ENCODE data around the gene GAS6.

The GAS6 gene

GRCh38 chr13:113819731-113820715 lies 43.9 kb downstream of the GAS6 start:
- no peak for DNase-seq (ENCODE audit: low read depth in 2 of 2)

GRCh38 chr13:113819341-113819730 lies 44.5 kb downstream of the GAS6 start:
- DNase-seq (ENCODE audit: low read depth in 2 of 2) = no peak

- no peak for DNase-seq (ENCODE audit: low read depth in 2 of 2)
These were observed 45.1 kb downstream of the GAS6 start for GRCh38 chr13:113818700-113819295.

GRCh38 chr13:113817860-113818691 lies 45.8 kb downstream of the GAS6 start:
- DNase-seq (ENCODE audit: low read depth in 2 of 2) = no peak

GRCh38 chr13:113816946-113817859 lies 46.7 kb downstream of the GAS6 start:
- peak; percentile 75 for DNase-seq (ENCODE audit: low read depth in 2 of 2)

- DNase-seq (ENCODE audit: low read depth in 2 of 2) = no peak
These were observed 47.5 kb downstream of the GAS6 start for GRCh38 chr13:113816254-113816929.

- peak in 1 of 2 donors; percentile 14 for DNase-seq (ENCODE audit: low read depth in 2 of 2)
These were observed 48.5 kb downstream of the GAS6 start for GRCh38 chr13:113815151-113816058.

GRCh38 chr13:113814435-113814821 lies 49.4 kb downstream of the GAS6 start:
- no peak for DNase-seq (ENCODE audit: low read depth in 2 of 2)

GRCh38 chr13:113813749-113814434 lies 50.0 kb downstream of the GAS6 start:
- DNase-seq (ENCODE audit: low read depth in 2 of 2) = no peak

GRCh38 chr13:113813070-113813748 lies 50.7 kb downstream of the GAS6 start:
- no peak for DNase-seq (ENCODE audit: low read depth in 2 of 2)

GRCh38 chr13:113812178-113813040 lies 51.5 kb downstream of the GAS6 start:
- DNase-seq (ENCODE audit: low read depth in 2 of 2) = no peak

GRCh38 chr13:113811081-113811928 lies 52.6 kb downstream of the GAS6 start:
- DNase-seq (ENCODE audit: low read depth in 2 of 2) = no peak

- no peak for DNase-seq (ENCODE audit: low read depth in 2 of 2)
These were observed 53.2 kb downstream of the GAS6 start for GRCh38 chr13:113810640-113811039.

- DNase-seq (ENCODE audit: low read depth in 2 of 2) = no peak
These were observed 53.9 kb downstream of the GAS6 start for GRCh38 chr13:113809934-113810333.

GRCh38 chr13:113808058-113808834 lies 55.6 kb downstream of the GAS6 start:
- DNase-seq (ENCODE audit: low read depth in 2 of 2) = no peak

- DNase-seq (ENCODE audit: low read depth in 2 of 2) = no peak
These were observed 57.4 kb downstream of the GAS6 start for GRCh38 chr13:113806526-113806925.
